HepG2 (cell line): Measurements from ENCODE around the gene SOCS1. TPM values are rescaled to one million over a fixed set of nuclear protein-coding genes. Genes with fewer than 3 reads are reported as not detected.

Experiments
- ATAC-seq: fragments of 200-7000 bp; cut with Tn5 transposase; 3 replicates; pipeline ENCODE4 v1.9.1; 2020; ENCODE audit warnings: mild to moderate bottlenecking, moderate library complexity
- BruUV-seq: library from RNA; stranded (reverse); fragments of 400-500 nt; replicated peaks from 2 replicates; lab custom pipeline; 2021; lab: Mats Ljungman, UMichigan
- CTCF ChIA-PET: fragments of 300-600 bp; formaldehyde crosslinking; extraction: SDS; loops from one replicate; lab custom pipeline; 2021; ENCODE audit warnings: low total read pairs, inconsistent platforms, low intra/inter-chr PET ratio; lab: Yijun Ruan, JAX
- POLR2A ChIA-PET: fragments of 350-600 bp; sonication (Branson Sonifier 250); formaldehyde crosslinking; loops from one replicate; lab custom pipeline; 2020; ENCODE audit warnings: antibody characterized with exemption, inconsistent platforms; lab: Yijun Ruan, JAX
- DNase-seq: peaks from one replicate; pipeline ENCODE4 v3.0.0-alpha.2; 2015; ENCODE audit warnings: low spot score
- FAIRE-seq: peaks from 3 replicates; lab custom pipeline; 2011; peaks lifted over from hg19 to GRCh38; lab: Jason Lieb, UNC
- H2AFZ ChIP-seq: one replicate; pipeline ENCODE4 v1.6.1; 2011; ENCODE audit warnings: low read length, inconsistent platforms
- H3K27ac ChIP-seq: fragments of 300-600 bp; 3 replicates; pipeline ENCODE4 v1.8.0; 2011; ENCODE audit warnings: mixed run types, mild to moderate bottlenecking, mixed read lengths, low read length, inconsistent platforms; ENCODE audit not compliant: insufficient read depth; ENCODE audit errors: extremely low read length
- H3K27me3 ChIP-seq, 2 experiments: fragments of 200-600 bp in 1 of 2; 2 replicates in 1 of 2; 3 replicates in 1 of 2; pipeline versions ENCODE4 v1.6.0 to v1.8.0; 2011; ENCODE audit warnings: low read length in 2 of 2, mild to moderate bottlenecking in 2 of 2, moderate library complexity in 2 of 2, inconsistent platforms in 1 of 2; ENCODE audit not compliant: insufficient read depth in 2 of 2, control insufficient read depth in 1 of 2
- H3K36me3 ChIP-seq, 2 experiments: fragments of 200-600 bp in 1 of 2; replicated peaks in 1 of 2; 2 replicates in 1 of 2; 3 replicates in 1 of 2; pipeline versions ENCODE4 v1.5.1 to v1.8.0; 2011; ENCODE audit warnings: low read length in 2 of 2, inconsistent platforms in 1 of 2; ENCODE audit not compliant: insufficient read depth in 2 of 2, control insufficient read depth in 1 of 2
- H3K4me1 ChIP-seq: 2 replicates; pipeline ENCODE4 v1.5.1; 2012; ENCODE audit warnings: low read length, inconsistent platforms; ENCODE audit not compliant: insufficient read depth
- H3K4me2 ChIP-seq: 2 replicates; pipeline ENCODE4 v1.6.0; 2011; ENCODE audit warnings: low read depth, low read length, inconsistent platforms
- H3K4me3 ChIP-seq, 3 experiments: fragments of 200-600 bp in 1 of 3; sonication (generic), shearing (Covaris generic) in 1 of 3; replicated peaks in 1 of 3; 2 replicates each; pipeline ENCODE4 v1.5.1; 2011 to 2016; ENCODE audit warnings: low read length in 3 of 3, inconsistent platforms in 2 of 3, low read depth in 2 of 3, mild to moderate bottlenecking in 2 of 3, control low read depth in 1 of 3, mixed read lengths in 1 of 3; ENCODE audit not compliant: insufficient read depth in 1 of 3
- H3K79me2 ChIP-seq: one replicate; pipeline ENCODE4 v1.6.1; 2011; ENCODE audit warnings: low read length, inconsistent platforms; ENCODE audit not compliant: insufficient read depth
- H3K9ac ChIP-seq: 2 replicates; pipeline ENCODE4 v1.6.0; 2011; ENCODE audit warnings: mild to moderate bottlenecking, low read depth, low read length, inconsistent platforms; ENCODE audit not compliant: insufficient read depth
- H3K9me3 ChIP-seq: 2 replicates; pipeline ENCODE4 v1.5.1; 2012; ENCODE audit warnings: mild to moderate bottlenecking, low read length
- H4K20me1 ChIP-seq: 2 replicates; pipeline ENCODE4 v1.6.0; 2011; ENCODE audit warnings: inconsistent platforms, mild to moderate bottlenecking, low read length, moderate library complexity; ENCODE audit not compliant: insufficient read depth
- AGO2 ChIP-seq: fragments of 200-400 bp; formaldehyde crosslinking; optimal IDR thresholded peaks from 2 replicates; pipeline ENCODE3; 2017; ENCODE audit warnings: mild to moderate bottlenecking, low read depth, low read length, moderate library complexity
- KLF12 ChIP-seq: sonication (generic); formaldehyde crosslinking; IDR thresholded peaks from 2 replicates; pipeline ENCODE4 v1.4.0; 2020; ENCODE audit warnings: missing genetic modification reagents, borderline replicate concordance
- MAFK ChIP-seq, 2 experiments: IDR thresholded peaks in 1 of 2; conservative IDR thresholded peaks in 1 of 2; 2 replicates each; pipeline ENCODE4 v1.6.1; 2011; ENCODE audit warnings: improper control_type of control experiment in 2 of 2, low read length in 2 of 2
- ZNF160 ChIP-seq: sonication (generic); formaldehyde crosslinking; IDR thresholded peaks from 2 replicates; pipeline ENCODE4 v1.8.0; 2022; ENCODE audit warnings: mild to moderate bottlenecking, inconsistent platforms, missing genetic modification reagents
- ZNF563 ChIP-seq: sonication (generic); formaldehyde crosslinking; IDR thresholded peaks from 2 replicates; pipeline ENCODE4 v1.8.0; 2022; ENCODE audit warnings: mild to moderate bottlenecking, moderate library complexity, missing genetic modification reagents
- ZNF572 ChIP-seq: sonication (generic); formaldehyde crosslinking; IDR thresholded peaks from 2 replicates; pipeline ENCODE4 v1.5.1; 2020; ENCODE audit warnings: mild to moderate bottlenecking, missing genetic modification reagents
- ZNF878 ChIP-seq: sonication (generic); formaldehyde crosslinking; IDR thresholded peaks from 2 replicates; pipeline ENCODE4 v1.8.1; 2023; ENCODE audit warnings: mild to moderate bottlenecking, missing genetic modification reagents, moderate library complexity
- WGBS: methylation state at CpG from one replicate; pipeline ENCODE4 v1.1.6; 2017; ENCODE audit warnings: low lambda C conversion rate; 5-methylcytosine and 5-hydroxymethylcytosine counted together
- in situ Hi-C: cut with HindIII; loops from 2 replicates; pipeline ENCODE4 v1.10.0; 2017; ENCODE audit warnings: low pct_unique_long_range_greater_than_20kb; ENCODE audit not compliant: extremely low pct_ligation_motif_present
- intact Hi-C: fragments of 100-400 bp; cut with micrococcal nuclease; formaldehyde crosslinking; loops from one replicate; pipeline ENCODE4 v1.10.0; 2022; ENCODE audit not compliant: unreplicated experiment
- polyA plus RNA-seq, 8 experiments: library from polyadenylated mRNA; depleted of rRNA in 3 of 8; stranded (reverse) in 7 of 8; unstranded in 1 of 8; fragments of >200 nt; fragmentation: Illumina TruSeq in 4 of 8; extraction: Trizol in 4 of 8; gene quantifications; 2 replicates each; pipeline versions ENCODE4 v1.2.1 to v1.2.3, GENCODE V29; 2011 to 2016; ENCODE audit warnings: low read depth in 4 of 8, missing spikeins in 1 of 8, mixed read lengths in 1 of 8; ENCODE audit not compliant: insufficient read depth in 1 of 8
- total RNA-seq, 5 experiments: library from RNA; depleted of rRNA; stranded (reverse); fragments of >200 nt; fragmentation: Illumina TruSeq; extraction: Trizol; gene quantifications; 2 replicates each; pipeline ENCODE4 v1.2.3, GENCODE V29; 2016; ENCODE audit warnings: low read depth in 1 of 5
- TF ChIP-seq, protein P1 (sequence below): sonication (generic); formaldehyde crosslinking; IDR thresholded peaks from 2 replicates; pipeline ENCODE4 v1.9.0; 2022; ENCODE audit warnings: low read depth, missing genetic modification reagents
- TF ChIP-seq, protein P2 (sequence below): sonication (generic); formaldehyde crosslinking; IDR thresholded peaks from 2 replicates; pipeline ENCODE4 v1.8.0; 2022; ENCODE audit warnings: mild to moderate bottlenecking, missing genetic modification reagents, moderate library complexity

SOCS1 gene
- total and polyA plus RNA-seq, 2 of the 13 experiments (the other 11 are each of a cell fraction or from before 2014, with no cell fraction given) = 5.3 to 6.3 TPM

DNA sequence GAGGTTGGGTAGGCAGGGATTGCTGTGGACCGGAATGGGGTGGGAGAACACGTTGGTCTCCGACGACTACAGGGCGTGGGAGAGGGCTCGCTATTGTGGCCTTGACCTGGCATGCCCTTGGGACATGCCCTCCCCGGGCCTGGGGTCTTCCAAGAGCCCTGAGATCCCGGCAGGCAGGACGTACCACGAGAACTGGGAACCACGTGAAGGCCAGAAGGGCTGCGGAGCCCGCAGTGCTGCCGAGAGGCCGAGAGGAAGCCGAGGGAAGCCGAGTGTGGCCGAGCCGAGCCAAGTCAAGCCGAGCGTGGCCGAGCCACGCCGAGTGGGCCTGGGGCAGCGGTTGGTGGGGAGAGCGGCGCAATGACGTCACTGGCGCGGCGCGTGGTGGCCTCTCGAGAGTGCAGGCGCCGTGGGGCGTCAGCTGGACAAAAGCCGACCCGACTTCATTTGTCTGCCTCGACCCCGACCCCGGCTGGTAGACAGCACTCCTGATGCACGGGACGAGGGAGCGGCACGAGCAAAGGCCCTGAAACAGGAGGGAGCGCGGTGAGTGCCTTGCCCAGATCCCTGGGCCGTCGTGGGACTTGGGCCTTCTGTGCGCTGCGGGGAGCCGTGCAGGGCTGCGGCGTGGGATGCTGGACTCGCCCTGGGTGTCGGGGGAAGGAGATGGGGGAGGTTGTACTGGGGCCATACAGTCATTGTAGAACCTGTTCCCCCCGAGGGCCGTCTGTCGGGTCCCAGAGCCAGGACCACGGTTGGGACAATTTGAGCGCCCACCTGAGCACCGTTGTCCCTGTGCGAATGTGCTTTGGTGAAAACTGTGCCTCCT lies 6.6 kb downstream of the SOCS1 start (continued):
- TF ChIP-seq, protein P1, sequence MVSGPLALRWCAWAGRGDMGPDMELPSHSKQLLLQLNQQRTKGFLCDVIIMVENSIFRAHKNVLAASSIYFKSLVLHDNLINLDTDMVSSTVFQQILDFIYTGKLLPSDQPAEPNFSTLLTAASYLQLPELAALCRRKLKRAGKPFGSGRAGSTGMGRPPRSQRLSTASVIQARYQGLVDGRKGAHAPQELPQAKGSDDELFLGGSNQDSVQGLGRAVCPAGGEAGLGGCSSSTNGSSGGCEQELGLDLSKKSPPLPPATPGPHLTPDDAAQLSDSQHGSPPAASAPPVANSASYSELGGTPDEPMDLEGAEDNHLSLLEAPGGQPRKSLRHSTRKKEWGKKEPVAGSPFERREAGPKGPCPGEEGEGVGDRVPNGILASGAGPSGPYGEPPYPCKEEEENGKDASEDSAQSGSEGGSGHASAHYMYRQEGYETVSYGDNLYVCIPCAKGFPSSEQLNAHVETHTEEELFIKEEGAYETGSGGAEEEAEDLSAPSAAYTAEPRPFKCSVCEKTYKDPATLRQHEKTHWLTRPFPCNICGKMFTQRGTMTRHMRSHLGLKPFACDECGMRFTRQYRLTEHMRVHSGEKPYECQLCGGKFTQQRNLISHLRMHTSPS (CRISPR knock-in tag) = 0 out of 2 replicates have a peak, but pooled peaks have one; percentile 9
- TF ChIP-seq ZNF563 (CRISPR knock-in tag) (peak; percentile 41; the same call in 1 of the 2 replicates), AGO2 (peak; percentile 41)

DNA sequence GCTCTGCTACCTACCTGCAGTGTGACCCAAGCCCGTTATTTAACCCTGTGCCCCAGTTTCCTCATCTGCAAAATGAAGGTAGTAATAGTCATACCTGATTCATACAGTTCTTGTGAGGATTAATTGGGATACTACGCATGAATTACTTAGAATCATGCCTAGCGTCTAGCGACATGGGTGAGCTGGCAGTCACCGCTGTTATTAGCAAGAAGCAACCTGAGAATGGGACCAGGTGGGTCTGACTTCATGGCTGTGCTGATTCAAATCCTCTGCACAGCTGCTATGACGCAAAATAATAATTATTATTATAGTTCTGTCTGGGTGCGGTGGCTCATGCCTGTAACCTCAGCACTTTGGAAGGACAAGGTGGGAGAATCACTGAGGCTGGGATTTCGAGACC lies 7.9 kb downstream of the SOCS1 start:
- DNase-seq (no peak), ATAC-seq (no peak), FAIRE-seq (no peak)
- 65% methylated on average over 8 of the region's 8 CpGs for WGBS
- peaks cover 1% of the 10 kb centered on the region for H3K79me2 ChIP-seq
- BruUV-seq = no TSS peak
- no peak overlapping the region for H3K4me3 ChIP-seq
- intact Hi-C loops = no loop called here
- H3K9me3 ChIP-seq = no peaks in the 10 kb centered on the region
- CTCF ChIA-PET = no interaction called here
- POLR2A ChIA-PET = interaction anchor here (0.9 to 1.7 kb wide), 2 partner anchors 8 to 109 kb away, joined by 3 to 4 read pairs; no protein-coding TSS in a partner anchor
- no peak overlapping the region for H3K9ac ChIP-seq
- no peak overlapping the region for H3K4me2 ChIP-seq
- no peak overlapping the region for H3K27ac ChIP-seq
- H3K27me3 ChIP-seq = peaks cover 0 to 8% of the 10 kb centered on the region in 2 experiments; a peak in 2 of 5 replicates
- peaks cover 19% of the 10 kb centered on the region for H4K20me1 ChIP-seq
- in situ Hi-C loops = no loop called here
- no peak overlapping the region for H2AFZ ChIP-seq
- no peaks in the 10 kb centered on the region for H3K36me3 ChIP-seq
- peaks cover 54% of the 10 kb centered on the region for H3K4me1 ChIP-seq
- no peak for TF ChIP-seq KLF12
- no peak for TF ChIP-seq ZNF160
- TF ChIP-seq ZNF878 (CRISPR knock-in tag) = no peak
- TF ChIP-seq, protein P2, sequence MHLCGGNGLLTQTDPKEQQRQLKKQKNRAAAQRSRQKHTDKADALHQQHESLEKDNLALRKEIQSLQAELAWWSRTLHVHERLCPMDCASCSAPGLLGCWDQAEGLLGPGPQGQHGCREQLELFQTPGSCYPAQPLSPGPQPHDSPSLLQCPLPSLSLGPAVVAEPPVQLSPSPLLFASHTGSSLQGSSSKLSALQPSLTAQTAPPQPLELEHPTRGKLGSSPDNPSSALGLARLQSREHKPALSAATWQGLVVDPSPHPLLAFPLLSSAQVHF = no peak
- TF ChIP-seq ZNF572 = no peak
- TF ChIP-seq MAFK (conservative IDR thresholded peaks at IDR 0.05 in 1 of 2, IDR thresholded peaks at IDR 0.05 in 1 of 2; ENCODE audit: low read length in 2 of 2) = no peak
